HG03565 (cell line): ENCODE results near the gene ADGRA1.
"Not testable (repeated sequence)": the region's sequence is repeated elsewhere in the genome, so short reads cannot be mapped to it uniquely, and the experiment has no call there.

ENCODE experiments used
- ATAC-seq: cut with Tn5 transposase; IDR thresholded peaks from one replicate; pipeline ENCODE4 v1.9.1; 2021; ENCODE audit warnings: mild to moderate bottlenecking, moderate library complexity; ENCODE audit not compliant: unreplicated experiment

ADGRA1 gene, protein sequence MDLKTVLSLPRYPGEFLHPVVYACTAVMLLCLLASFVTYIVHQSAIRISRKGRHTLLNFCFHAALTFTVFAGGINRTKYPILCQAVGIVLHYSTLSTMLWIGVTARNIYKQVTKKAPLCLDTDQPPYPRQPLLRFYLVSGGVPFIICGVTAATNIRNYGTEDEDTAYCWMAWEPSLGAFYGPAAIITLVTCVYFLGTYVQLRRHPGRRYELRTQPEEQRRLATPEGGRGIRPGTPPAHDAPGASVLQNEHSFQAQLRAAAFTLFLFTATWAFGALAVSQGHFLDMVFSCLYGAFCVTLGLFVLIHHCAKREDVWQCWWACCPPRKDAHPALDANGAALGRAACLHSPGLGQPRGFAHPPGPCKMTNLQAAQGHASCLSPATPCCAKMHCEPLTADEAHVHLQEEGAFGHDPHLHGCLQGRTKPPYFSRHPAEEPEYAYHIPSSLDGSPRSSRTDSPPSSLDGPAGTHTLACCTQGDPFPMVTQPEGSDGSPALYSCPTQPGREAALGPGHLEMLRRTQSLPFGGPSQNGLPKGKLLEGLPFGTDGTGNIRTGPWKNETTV

DNA sequence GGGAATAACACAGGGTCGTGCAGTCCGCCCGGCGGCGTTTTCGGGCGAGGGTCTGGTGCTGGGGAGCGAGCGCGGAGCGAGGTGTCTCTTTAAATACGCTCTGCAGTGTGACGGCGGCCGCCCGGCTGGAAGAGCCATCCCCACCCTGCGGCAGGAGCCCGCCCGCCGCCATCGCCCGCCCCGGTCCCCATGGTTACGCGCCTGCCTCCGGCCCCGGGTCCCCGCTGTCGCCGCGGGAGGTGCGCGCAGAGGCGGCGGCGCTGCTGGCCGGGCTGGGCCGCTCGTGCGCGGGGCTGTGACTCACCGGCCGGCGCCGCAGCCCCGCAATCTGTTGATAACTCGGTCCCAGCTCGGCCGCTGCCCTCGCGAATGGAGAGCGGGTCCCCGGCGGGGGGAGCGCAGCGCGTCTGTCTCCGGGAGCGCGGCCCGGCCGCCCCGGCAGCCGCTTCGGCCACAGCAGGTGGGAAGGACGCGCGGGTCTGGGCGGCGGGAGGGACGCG lies at the start of gene ADGRA1:
ADGRA1 (plus strand) TSS at position 246 of the 500 bp plus-strand sequence. CDS start 986 bp downstream, outside the sequence.
- ATAC-seq, result no peak

DNA sequence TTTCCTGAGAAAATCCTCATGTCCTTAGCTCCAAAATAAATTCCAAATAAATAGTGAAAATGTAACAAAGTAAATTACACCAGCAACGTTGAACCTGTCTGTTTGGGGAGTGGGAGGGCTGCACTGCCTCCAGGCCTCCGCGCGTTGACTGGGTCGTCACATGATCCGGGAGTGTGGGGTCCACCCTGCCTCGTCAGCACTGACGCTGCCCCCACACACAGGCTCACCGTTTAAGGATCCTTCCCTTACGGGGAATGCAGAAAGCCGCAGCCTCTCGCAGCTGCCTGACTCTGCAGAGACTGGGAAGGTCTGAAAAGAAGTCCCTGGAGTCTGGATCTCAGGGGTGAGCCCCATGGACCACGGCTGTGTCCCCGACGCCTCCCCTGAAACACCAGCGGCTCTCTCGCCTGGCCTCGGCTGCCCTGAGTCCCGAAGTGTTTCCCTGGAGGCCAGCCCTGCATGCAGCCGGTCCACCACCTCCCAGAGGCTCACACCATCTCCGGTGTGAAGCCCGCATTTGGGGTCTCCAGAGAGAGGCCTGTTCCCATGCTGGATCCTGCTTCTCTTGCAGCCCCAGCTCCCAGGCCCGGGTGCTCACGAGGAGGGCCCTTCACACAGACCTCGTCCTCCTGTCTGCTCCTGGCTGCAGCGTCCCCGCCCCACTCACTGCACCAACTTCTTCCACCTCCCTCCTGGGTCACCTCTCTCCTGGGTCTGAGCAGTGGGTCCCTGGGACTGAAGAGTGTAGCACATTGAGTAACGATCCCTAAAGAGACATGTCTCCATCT lies 49.5 kb upstream of the ADGRA1 start:
- no peak for ATAC-seq

DNA sequence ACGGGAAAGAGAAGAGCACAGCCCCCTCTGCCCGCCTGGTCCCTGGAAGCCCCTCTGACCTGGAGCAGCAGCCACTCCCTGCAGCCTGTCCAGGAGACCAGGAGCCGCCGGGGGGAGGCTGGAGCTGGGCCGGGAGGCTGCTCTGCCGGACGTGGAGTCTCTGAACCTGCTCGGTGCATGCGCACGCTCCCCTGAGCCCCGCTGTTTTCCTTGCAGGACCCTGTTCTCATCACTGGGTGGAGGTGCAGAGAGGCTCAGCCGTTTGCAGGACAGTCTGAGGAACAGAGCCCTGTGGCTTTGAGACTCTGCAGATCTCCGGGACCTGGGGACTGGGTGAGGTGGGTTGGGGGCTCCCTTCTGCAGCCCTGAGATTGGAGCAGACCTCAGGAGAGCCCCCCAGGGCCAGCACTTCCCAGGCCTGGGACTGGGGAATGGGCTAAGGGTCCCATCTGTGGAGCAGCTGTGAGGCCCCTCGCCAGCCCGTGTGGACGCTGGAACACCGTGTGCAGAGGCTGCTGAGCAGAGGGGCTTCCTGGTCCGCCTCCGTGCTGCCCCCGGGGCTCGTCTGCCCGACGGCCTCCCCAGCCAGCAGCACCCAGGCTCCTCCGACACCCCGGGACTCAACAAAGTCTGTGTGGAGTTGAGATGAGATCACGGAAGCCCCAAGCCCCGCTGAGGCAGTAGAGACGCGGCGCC lies 48.5 kb upstream of the ADGRA1 start:
- ATAC-seq, result no peak

DNA sequence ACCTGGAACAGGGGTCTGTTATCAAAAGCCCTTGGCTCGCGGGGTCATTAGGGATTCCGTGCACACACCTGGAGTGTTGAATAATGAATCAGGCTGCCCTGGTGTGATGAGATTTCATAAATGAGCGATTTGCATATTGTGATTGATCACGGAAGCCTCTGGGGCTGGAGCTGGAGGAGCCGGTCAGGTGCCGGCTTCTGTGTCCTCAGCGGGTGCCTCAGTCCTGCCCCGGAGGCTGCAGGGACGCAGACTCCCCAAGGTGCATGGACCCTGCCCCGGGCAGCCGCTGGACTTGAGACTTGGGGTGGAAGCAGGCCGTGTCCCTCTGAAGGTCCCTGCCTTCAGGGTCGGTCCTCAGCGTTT lies 47.9 kb upstream of the ADGRA1 start:
- no peak for ATAC-seq

DNA sequence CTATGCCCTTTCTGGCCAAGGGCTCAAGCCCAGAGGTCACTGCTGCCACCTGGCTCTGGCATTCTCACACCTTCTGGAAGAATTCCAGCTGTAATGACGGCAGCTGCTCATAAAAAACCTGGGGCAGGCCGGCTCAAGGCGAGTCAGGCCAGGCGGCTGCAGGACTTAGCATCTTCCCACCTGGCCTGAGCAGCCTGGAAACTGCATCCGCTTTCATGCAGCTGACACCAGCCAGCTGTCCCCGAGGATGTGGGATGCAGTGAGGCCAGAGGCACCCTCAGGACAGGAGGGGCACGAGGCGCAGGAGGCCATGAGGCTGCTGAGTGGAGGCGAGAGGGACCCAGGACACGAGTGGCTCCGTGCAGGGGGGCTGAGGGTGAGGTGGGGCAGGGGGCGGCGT lies 47.5 kb upstream of the ADGRA1 start:
- no peak for ATAC-seq

DNA sequence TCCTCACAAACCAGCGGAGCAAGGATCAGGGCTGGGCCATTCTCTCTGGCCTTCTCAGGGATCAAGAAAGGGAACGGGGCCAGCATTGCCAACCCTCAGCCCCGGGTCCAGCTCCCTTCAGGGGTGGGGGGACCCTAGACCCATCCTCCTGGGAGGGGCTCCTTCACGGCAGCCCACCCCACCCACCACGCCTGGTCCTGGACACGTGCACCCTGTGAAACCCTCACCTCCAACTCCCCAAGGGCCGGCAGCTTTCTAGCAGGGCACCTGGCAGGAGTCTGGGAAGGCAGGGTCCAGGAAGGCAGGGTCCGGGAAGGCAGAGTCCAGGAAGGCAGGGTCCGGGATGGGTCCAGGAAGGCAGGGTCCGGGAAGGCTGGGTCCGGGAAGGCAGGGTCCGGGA lies 46.6 kb upstream of the ADGRA1 start:
- no peak for ATAC-seq

DNA sequence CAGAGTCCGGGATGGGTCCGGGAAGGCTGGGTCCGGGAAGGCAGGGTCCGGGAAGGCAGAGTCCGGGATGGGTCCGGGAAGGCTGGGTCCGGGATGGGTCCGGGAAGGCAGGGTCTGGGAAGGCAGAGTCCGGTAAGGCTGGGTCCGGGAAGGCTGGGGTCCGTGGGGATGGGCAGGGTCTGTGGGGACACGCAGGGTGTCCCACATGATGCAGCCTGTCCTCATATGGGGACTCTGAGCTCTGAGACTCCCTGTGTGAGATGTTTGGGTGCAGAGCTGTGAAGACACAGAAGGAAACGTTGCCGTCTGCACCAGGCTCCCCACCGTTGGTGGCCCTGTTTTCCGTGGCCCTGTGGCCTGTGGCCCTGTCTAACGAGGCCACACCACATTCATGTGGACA lies 45.7 kb upstream of the ADGRA1 start:
- no peak for ATAC-seq

DNA sequence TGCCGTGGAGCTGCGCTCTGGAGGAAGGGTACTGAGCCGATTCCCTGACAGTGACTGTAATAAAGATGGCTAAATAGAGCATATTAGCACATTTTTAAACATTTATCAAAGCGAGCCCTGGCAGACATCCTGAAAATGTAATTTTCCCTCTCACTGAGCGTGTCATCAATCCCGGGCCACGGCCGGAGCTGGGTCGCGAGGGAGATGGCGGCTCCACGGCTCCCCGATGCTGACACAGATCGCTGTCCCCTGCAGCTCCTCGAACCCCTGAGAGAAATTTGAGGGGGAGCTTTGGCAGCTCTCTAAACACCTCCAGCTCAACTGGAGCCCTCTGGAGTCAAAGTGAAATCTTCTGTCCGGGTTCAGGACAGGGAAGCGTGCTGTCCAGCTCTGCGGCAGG lies 44.9 kb upstream of the ADGRA1 start:
- ATAC-seq, result no peak

DNA sequence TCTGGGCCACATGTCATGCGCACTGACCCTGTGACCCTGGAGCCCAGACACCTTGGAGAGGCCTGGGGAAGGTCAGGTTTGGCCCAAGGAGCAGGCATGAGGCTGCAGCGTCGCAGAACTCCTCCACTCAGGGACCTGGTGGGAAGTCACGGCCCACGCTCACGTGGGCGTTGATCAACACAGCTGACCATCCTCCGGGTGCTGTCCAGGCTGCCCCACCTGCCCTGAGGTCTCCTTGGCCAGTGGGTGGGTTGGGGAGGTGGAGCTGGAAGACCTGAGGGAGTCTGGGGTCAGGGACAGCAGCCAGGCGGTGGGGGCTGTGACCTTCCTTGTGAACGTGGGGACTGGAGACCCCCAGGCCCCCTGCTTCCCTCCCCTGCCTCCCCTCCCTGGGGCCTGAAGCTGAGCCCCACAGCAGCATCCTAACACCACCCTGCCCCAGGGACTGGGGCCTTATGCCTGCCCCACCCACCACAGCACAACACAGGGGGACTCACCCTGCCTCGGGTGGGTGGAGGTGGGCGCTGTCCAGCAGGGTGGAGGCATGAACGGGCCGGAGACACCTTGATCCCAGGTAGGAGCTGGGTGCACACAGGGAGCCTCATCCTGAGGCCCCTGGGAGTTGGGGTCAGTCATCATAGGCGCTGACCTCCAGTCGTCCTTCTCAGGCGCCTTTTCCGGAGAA lies 44.0 kb upstream of the ADGRA1 start:
- no peak for ATAC-seq

DNA sequence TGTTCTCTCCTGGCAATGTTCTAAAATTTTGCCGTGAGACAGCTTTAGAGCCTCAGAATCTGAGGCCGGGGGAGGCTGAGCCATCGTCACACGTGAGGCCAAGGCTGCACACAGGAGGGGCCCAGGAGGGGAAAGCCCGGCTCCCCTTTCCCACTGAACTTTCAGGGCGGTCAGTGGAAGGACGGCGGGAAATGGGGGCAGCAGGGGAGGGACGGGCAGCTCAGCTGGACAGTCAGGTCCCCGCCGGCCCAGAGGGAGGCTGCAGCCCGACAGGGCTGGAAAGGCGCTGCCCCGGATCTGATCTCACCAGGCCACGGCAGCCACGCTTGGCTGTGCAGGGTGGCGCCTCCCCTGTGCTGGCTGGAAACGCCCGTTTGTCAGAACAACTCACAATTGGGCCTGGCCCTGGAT lies 43.3 kb upstream of the ADGRA1 start:
- ATAC-seq, result no peak

DNA sequence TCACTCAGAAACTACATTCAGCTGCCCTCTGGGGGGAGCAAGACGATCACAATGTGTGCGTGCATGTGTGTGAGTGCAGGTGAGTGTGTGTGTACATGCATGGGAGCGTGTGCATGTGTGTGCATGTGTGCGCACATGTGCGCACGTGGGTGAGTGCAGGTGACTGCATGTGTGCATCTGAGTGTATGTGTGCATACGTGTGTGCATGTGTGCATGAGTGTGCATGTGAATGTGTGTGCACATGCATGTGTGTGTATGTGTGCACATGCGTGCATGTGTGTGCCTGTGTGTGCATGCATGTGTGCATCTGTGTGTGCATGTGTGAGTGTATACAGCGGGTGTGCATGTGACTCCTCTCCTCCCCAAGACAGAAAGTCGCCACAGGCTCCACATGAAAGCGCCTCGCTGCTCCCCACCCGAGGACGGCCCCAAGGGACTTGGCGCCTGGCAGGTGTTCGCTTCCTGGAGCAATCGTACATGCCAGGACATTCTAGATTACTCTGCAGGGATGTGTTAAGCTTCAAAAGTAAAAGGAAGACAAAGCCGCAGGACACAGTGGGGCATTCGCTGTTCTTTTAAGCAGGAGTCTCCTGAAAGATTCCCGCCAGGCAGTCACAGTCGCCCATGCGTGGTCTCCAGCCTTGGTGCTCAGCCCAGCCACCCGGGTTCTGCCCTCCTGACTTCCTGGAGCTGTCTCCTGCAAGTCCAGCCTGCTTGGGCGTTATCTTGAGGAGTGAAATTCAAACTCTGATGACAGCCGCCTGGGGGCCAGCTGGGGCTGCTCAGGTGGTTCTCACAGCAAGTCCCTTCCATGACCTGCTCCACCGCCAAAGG lies 42.0 kb upstream of the ADGRA1 start:
- ATAC-seq, result no peak

DNA sequence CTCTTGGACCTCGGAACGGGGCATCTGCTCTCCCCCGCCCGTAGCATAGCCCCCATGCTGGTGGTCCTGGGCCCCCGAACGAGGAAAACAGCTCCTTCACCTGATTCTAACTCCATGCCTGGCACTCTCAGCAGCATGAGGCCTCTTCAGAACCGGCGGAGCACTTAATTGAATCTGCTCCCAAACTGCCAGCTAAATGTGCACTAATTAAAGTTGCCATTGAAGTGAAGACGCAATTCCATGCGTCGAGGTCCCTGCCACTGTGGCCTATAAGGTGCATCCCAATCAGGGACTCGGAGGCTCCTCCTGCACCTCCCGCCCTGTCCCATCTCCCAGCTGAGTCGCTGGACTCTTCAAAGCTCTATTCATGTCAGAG lies 41.3 kb upstream of the ADGRA1 start:
- ATAC-seq, result no peak

DNA sequence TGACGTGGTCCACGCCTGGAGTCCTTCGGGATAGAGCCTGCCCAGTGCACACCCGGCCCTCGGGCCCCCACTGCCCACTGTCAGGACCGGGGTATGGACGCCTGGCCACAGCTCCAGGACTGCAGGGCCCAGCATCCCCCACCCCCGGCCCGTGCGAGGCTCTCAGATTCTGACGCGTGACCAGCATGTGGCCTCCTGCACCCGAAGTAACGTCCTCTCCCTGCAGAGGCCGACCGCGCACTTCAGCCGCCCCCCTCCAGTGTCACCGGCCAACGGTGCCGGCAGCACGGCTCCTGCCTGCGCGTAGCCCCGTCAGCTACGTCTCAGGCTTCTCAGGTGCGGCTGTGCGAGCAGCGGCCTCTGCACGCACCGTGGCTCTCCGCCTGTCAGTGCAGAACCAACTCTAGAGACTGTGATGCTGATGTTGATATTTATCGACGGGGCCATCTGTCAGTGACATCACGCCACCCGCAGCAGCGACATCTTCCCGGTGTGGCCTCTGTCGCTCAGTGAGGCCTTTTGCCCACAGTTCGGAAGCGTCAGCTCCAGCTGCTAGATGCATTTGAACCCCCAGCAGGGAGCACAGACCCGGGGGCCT lies 40.1 kb upstream of the ADGRA1 start:
- ATAC-seq, result no peak

DNA sequence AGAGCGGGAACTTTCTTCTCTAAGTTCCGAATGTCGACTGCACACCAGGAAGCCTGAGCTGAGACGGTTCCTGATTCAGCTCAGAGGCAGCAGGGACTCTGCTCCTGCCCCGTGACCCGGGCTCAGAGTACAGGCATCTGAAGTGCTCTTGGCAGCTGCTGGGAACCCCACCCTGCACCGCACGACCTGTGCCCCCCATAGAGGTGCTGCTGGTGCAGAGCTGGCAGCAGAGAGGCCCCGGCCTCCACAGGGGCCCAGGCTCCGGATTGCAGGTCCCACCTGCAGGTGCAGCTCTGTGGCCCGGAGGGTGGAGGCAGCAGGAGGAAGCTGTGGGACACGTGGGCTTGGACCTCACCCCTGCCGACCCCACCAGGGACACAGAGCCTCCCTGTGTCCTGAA lies 39.5 kb upstream of the ADGRA1 start:
- ATAC-seq, result no peak

DNA sequence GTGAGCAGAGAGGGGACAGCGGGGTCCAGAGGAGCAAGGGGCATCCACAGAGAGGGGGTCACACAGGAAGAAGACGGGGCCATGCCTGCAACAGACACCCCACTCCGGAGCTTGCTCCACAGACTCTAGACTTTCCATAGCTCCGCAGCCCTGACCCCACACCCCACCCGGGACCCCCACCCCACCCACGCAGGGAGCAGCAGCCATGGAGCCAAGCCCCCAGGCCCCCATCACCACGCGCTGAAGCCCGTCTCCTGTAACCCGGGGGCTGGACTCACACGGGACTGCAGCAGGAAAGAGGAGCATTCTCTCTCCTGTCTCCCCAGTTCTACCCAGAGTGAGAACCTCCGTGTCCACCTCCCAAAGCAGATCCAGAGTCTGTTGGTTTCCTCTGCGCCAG lies 38.8 kb upstream of the ADGRA1 start:
- ATAC-seq, result no peak

DNA sequence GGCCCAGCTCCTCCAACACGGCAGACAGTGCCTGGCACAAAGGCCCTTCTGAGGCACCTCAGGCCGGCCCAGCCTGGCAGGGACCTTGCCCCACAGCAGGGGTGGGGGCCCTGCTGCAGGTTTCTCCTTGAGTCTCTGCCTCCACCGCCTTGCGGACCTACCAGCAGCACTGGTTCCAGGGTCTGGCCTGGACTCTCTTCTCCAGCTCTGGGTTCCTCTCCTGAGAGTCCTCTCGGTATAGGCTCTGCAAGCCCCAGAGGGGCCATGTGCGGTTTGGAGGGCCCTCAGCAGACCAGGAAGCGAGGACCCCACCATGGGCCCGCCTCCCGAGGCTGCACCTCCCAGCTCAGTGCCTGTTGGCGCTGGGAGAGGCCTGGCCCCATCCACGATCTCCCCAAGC lies 38.1 kb upstream of the ADGRA1 start:
- ATAC-seq, result no peak

DNA sequence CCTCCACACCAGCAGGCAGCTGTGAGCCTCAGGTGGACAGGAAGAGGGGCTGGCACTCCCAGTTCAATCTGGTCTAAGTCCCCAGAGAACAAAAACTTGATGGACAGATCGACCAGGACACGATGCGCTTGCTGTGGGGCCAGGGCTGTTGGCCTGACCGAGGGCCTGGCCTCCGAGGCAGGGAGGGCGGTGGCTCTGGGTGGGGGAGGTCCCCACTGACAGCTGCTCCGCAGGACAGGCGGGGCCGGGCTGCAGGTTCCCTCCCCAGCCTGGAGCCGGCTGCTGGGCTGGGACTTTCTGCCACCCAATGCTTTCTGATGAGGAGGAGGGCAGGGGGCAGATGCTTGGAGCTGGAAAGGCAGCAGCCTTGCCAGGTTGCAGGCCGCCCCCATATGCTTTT lies 37.4 kb upstream of the ADGRA1 start:
- no peak for ATAC-seq

DNA sequence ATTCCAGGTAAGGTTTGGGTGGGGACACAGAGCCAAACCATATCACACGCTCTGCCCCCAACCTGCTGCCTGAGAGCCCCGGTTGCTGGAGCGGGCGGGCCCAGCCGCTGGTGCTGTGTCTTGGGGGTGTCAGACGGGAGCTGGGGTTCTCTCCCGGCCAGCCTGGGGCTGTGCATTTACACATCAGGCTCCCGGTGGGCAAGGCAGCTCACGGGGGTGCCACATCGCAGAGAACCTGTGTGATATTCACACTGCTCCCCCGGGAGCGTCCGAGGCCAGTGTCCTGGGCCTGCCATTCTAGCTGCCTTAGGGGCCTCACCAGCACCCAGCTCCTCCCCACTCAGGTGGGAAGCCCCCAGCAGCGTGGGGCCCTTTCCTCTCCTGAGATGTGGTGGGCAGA lies 35.6 kb upstream of the ADGRA1 start:
- no peak for ATAC-seq

DNA sequence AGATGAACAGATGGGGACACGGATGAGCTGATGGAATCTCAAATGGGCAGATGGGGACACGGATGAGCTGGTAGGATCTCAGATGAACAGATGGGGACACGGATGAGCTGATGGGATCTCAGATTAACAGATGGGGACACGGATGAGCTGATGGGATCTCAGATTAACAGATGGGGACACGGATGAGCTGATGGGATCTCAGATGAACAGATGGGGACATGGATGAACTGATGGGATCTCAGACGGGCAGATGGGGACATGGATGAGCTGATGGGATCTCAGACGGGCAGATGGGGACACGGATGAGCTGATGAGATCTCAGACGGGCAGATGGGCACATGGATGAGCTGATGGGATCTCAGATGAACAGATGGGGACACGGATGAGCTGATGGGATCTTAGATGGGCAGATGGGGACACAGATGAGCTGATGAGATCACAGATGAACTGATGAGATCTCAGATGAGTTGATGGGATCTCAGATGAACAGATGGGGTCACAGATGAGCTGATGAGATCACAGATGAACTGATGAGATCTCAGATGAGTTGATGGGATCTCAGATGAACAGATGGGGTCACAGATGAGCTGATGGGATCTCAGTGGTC lies 34.1 kb upstream of the ADGRA1 start:
- ATAC-seq, result not testable (repeated sequence)
